Glutamatergic neuron (in vitro differentiated cells): ENCODE measurements around the gene ASXL1. TPM values are rescaled to one million over a fixed set of nuclear protein-coding genes. Genes with fewer than 3 reads are reported as not detected.

ENCODE experiments used
- DNase-seq: peaks from one replicate; pipeline ENCODE4 v3.0.0; 2022
- H3K27ac Mint-ChIP-seq: one replicate; pipeline ENCODE4 v1.8.0; 2020; ENCODE audit warnings: mild to moderate bottlenecking, mixed read lengths, inconsistent platforms; ENCODE audit not compliant: unreplicated experiment
- H3K27me3 Mint-ChIP-seq: one replicate; pipeline ENCODE4 v1.8.0; 2020; ENCODE audit warnings: mild to moderate bottlenecking, moderate library complexity, mixed read lengths, inconsistent platforms; ENCODE audit not compliant: unreplicated experiment
- H3K36me3 Mint-ChIP-seq: one replicate; pipeline ENCODE4 v1.8.0; 2020; ENCODE audit warnings: mild to moderate bottlenecking, mixed read lengths, inconsistent platforms; ENCODE audit not compliant: unreplicated experiment
- H3K4me1 Mint-ChIP-seq: one replicate; pipeline ENCODE4 v1.8.0; 2020; ENCODE audit warnings: mild to moderate bottlenecking, low read depth, mixed read lengths, inconsistent platforms; ENCODE audit not compliant: unreplicated experiment
- H3K4me3 Mint-ChIP-seq: one replicate; pipeline ENCODE4 v1.8.0; 2020; ENCODE audit warnings: mild to moderate bottlenecking, mixed read lengths, inconsistent platforms; ENCODE audit not compliant: unreplicated experiment
- H3K9me3 Mint-ChIP-seq: one replicate; pipeline ENCODE4 v1.8.0; 2020; ENCODE audit warnings: mild to moderate bottlenecking, moderate library complexity, mixed read lengths, inconsistent platforms; ENCODE audit not compliant: unreplicated experiment
- CTCF ChIP-seq: fragments of 200-600 bp; sonication (generic); IDR thresholded peaks from one replicate; pipeline ENCODE4 v1.5.0; 2021; ENCODE audit not compliant: partially characterized antibody, unreplicated experiment
- total RNA-seq: library from RNA; stranded (reverse); fragmentation: NEBNext Ultra II Directional; extraction: Animal tissue kit (Norgen Biotek cat#: 25700); gene quantifications from one replicate; pipeline ENCODE4 v1.2.1, GENCODE V29; 2021; ENCODE audit not compliant: unreplicated experiment

Gene ASXL1
- total RNA-seq, 1 donor from 2014 or later, result 85.1 TPM

DNA sequence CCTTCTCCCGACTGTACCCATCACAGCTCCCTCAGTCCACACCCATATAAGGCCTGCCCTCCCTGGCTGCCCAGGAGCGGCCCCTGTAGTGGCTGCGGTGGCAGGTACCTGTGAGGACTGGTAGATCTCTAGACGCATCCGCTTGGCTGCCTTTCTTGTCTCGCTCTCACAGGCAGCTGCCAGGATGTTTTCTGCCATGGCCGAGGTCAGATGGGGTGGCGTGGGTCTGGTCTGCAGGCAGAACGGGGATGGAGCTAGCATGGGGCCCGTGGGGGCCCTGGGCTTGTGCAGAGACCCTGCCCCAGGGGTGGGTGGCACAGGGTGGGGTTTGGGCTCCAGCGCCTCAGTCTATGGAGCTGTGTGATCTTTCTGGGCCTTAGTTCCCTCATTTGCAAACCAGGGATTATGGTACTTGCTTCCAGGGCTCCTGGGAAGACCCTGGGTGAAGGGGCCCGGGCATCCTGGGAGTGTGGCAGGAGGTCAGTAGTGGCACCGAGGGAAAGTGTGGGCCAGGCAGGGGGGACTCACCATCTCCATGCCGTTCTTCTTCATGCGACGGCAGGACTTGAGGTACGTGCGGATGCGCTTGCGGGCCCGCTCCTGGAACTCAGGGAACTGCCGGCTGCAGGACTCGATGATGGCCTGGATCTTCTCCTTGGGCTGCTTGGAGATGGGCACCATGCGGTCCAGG is 94.8 kb downstream of the ASXL1 start:
- peaks cover 24% of the 10 kb centered on the region for H3K9me3 Mint-ChIP-seq
- no peak overlapping the region for H3K4me3 Mint-ChIP-seq
- no peak for DNase-seq
- H3K27ac Mint-ChIP-seq, result no peak overlapping the region
- peaks cover 36% of the 10 kb centered on the region for H3K4me1 Mint-ChIP-seq
- H3K27me3 Mint-ChIP-seq, result peaks cover 25% of the 10 kb centered on the region
- no peak for TF ChIP-seq CTCF
- H3K36me3 Mint-ChIP-seq, result no peaks in the 10 kb centered on the region

DNA sequence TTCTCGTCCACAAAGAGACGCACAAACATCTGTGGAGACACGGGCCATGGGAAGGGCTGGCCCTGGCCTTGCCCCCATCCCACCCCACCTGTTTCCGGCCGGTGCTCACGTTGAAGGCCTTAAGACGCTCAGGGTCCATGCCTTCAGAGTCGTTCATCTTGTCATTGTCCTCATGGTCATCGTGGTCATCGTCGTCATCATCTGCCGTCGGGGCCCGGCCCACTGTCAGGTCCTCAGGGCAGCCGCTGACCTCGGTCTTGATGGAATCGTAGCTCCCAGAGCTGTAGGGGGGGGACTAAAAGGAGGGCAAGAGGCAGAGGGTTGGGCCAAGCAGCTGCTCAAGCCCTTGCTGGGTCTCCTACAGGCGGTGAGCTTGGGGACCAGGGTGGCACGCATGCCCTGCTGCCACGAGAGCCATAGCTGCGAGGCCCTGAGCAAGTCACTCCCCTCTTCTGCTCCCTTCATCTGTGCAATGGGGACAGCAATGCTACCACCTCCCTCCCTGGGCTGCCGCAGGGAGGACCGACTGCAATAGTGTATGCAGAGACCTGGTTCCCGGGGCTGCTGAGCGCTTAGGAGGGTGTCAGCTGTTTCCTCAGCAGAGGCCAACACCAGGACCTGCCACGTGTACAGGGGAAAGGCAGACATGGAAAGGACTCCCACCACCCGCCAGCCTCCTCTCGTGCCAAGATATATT is 95.5 kb downstream of the ASXL1 start:
- TF ChIP-seq CTCF, result no peak
- no peak for DNase-seq
- H3K9me3 Mint-ChIP-seq, result peaks cover 31% of the 10 kb centered on the region
- no peak overlapping the region for H3K4me3 Mint-ChIP-seq
- H3K27ac Mint-ChIP-seq, result no peak overlapping the region
- H3K4me1 Mint-ChIP-seq, result peaks cover 40% of the 10 kb centered on the region
- no peaks in the 10 kb centered on the region for H3K36me3 Mint-ChIP-seq
- H3K27me3 Mint-ChIP-seq, result peaks cover 30% of the 10 kb centered on the region

- DNase-seq, result peak; percentile 38
- TF ChIP-seq CTCF, result no peak
- Mint-ChIP-seq H3K4me3 (no peak overlapping the region), H3K27me3 (peaks cover 28% of the 10 kb centered on the region), H3K9me3 (peaks cover 32% of the 10 kb centered on the region), H3K27ac (no peak overlapping the region), H3K4me1 (peaks cover 38% of the 10 kb centered on the region), H3K36me3 (no peaks in the 10 kb centered on the region)
Observed at GRCh38 chr20:32454164-32455145, 96.3 kb downstream of the ASXL1 start.

- H3K4me3 Mint-ChIP-seq, result peak overlapping the region; percentile 42
- DNase-seq, result no peak
- TF ChIP-seq CTCF, result no peak
- peaks cover 35% of the 10 kb centered on the region for H3K4me1 Mint-ChIP-seq
- H3K27ac Mint-ChIP-seq, result peak overlapping the region; percentile 15
- H3K9me3 Mint-ChIP-seq, result peaks cover 34% of the 10 kb centered on the region
- H3K27me3 Mint-ChIP-seq, result peaks cover 24% of the 10 kb centered on the region
- H3K36me3 Mint-ChIP-seq, result no peaks in the 10 kb centered on the region
Observed at GRCh38 chr20:32455171-32455900, 97.2 kb downstream of the ASXL1 start.
